ENCODE data around the gene NUDT14. TPM values are rescaled to one million over a fixed set of nuclear protein-coding genes. Genes with fewer than 3 reads are reported as not detected.

NUDT14 gene
- total RNA-seq, 2 experiments from 2014 or later: 25.3 to 27.9 TPM

- Mint-ChIP-seq H3K9me3 (ENCODE audit: insufficient read depth) (no peaks in the 10 kb centered on the region), H3K27ac (no peak overlapping the region), H3K27me3 (ENCODE audit: low read depth) (no peaks in the 10 kb centered on the region), H3K4me1 (ENCODE audit: low read depth) (no peaks in the 10 kb centered on the region), H3K4me3 (no peak overlapping the region), H3K36me3 (ENCODE audit: low read depth) (peaks cover 3% of the 10 kb centered on the region)
- ATAC-seq (no peak), DNase-seq (no peak)
- ChIA-PET POLR2A (no interaction called here), CTCF (no interaction called here)
Observed at GRCh38 chr14:105210266-105211025, 29.3 kb upstream of the NUDT14 start.

GRCh38 chr14:105209646-105210045 is 28.5 kb upstream of the NUDT14 start:
- H3K4me3 Mint-ChIP-seq: no peak overlapping the region
- H3K36me3 Mint-ChIP-seq (ENCODE audit: low read depth): no peaks in the 10 kb centered on the region
- ChIA-PET CTCF (no interaction called here), POLR2A (no interaction called here)
- H3K27me3 Mint-ChIP-seq (ENCODE audit: low read depth): no peaks in the 10 kb centered on the region
- H3K27ac Mint-ChIP-seq: no peak overlapping the region
- DNase-seq (no peak), ATAC-seq (no peak)
- H3K4me1 Mint-ChIP-seq (ENCODE audit: low read depth): peaks cover 2% of the 10 kb centered on the region
- H3K9me3 Mint-ChIP-seq (ENCODE audit: insufficient read depth): no peaks in the 10 kb centered on the region

DNA sequence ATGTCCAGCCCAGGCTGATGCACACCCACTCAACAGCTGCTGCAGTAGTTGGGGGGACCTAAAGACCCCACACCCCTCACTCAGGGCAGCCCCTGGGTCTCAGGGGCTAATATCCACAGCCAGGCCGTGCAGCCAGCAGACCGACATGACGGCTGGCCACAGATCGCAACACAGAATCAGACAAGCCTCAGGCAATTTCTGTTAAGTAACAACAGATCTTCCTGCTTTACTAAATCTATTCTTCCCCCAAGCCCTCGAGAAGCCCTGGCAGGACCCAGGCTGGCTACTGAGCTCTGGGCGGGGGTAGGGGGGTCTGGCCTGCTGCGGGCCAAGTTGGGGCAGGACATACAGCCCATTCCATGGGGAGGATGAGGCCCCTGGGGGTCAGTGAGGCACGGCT is 28.0 kb upstream of the NUDT14 start:
- ChIA-PET POLR2A (no interaction called here), CTCF (no interaction called here)
- Mint-ChIP-seq H3K4me1 (ENCODE audit: low read depth) (peaks cover 7% of the 10 kb centered on the region), H3K27me3 (ENCODE audit: low read depth) (no peaks in the 10 kb centered on the region), H3K4me3 (no peak overlapping the region), H3K27ac (no peak overlapping the region), H3K36me3 (ENCODE audit: low read depth) (no peaks in the 10 kb centered on the region), H3K9me3 (ENCODE audit: insufficient read depth) (no peaks in the 10 kb centered on the region)
- ATAC-seq (no peak), DNase-seq (no peak)

- Mint-ChIP-seq H3K27me3 (ENCODE audit: low read depth) (no peaks in the 10 kb centered on the region), H3K36me3 (ENCODE audit: low read depth) (no peaks in the 10 kb centered on the region), H3K27ac (no peak overlapping the region), H3K9me3 (ENCODE audit: insufficient read depth) (no peaks in the 10 kb centered on the region), H3K4me3 (no peak overlapping the region), H3K4me1 (ENCODE audit: low read depth) (peaks cover 8% of the 10 kb centered on the region)
- ChIA-PET CTCF (no interaction called here), POLR2A (no interaction called here)
- DNase-seq: no peak
- ATAC-seq: no peak
Observed at GRCh38 chr14:105208738-105209075, 27.6 kb upstream of the NUDT14 start.

DNA sequence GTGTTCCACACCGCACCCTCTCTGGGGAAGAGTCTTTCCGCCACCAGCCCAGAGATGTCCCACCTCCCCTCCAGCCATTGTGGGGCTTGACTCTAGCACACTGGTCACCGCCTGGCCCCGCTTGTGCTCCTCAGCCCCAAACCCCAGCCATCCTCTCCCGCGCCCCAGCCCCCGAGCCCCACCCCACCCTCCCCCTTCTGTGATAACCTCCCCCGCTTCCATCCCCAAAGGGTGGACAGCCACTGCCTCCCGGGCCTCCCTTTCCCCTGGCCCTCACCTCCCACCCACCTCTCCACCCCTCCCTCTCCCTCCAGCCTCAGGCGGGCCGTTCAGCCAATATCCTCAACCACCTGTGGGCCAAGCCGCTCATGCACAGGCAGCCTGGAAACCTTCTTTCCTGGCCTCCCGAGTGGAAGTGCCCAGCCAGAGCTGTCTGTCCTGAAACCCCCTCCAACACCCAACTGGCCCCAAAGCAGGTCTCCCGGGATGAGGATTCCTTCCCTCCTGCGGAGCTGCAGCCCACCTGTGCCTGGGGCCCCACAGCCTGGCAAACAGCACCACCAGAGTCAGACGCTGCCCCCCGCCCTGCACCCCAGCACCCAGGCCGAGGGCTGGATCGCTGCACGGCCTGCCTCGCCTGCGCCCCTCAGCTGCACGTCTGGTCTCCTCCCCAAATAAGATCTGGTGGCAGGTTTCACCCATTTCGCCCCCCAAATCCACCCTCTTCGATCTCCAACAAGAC is 27.1 kb upstream of the NUDT14 start:
- no peaks in the 10 kb centered on the region for H3K27me3 Mint-ChIP-seq (ENCODE audit: low read depth)
- ChIA-PET CTCF (no interaction called here), POLR2A (no interaction called here)
- ATAC-seq: no peak
- H3K27ac Mint-ChIP-seq: no peak overlapping the region
- no peaks in the 10 kb centered on the region for H3K36me3 Mint-ChIP-seq (ENCODE audit: low read depth)
- H3K4me1 Mint-ChIP-seq (ENCODE audit: low read depth): peaks cover 8% of the 10 kb centered on the region
- no peak overlapping the region for H3K4me3 Mint-ChIP-seq
- DNase-seq: no peak
- no peaks in the 10 kb centered on the region for H3K9me3 Mint-ChIP-seq (ENCODE audit: insufficient read depth)

DNA sequence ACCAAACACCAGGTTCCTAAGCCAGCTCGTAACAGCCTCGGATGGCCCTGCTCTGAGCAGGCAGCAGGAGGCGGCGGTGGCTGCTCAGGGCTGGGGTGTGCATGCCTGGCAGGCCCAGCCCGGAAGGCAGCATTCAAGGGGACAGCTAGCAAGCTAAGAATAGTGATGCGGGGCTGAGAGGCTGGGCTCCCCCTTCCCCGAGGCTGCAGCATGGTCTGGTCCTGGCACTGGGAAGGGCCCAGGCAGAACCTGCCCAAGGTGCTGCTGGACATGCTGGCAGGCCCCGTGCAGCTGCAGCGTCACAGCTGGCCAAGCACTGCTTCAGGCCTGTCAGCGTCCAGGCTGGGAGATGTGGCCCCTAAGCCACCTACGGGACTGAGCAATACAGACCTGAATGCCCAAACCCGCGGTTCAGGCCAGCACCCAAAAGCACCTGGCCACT is 26.4 kb upstream of the NUDT14 start:
- H3K4me3 Mint-ChIP-seq: no peak overlapping the region
- H3K27ac Mint-ChIP-seq: no peak overlapping the region
- ATAC-seq (no peak), DNase-seq (peak; percentile 24)
- ChIA-PET POLR2A (interaction anchor here (1.1 kb wide), 1 partner anchor 124 kb away, joined by 3 read pairs; no protein-coding TSS in a partner anchor), CTCF (interaction anchor here (1.4 kb wide), 1 partner anchor 144 kb away, joined by 4 read pairs; no protein-coding TSS in a partner anchor)
- H3K36me3 Mint-ChIP-seq (ENCODE audit: low read depth): no peaks in the 10 kb centered on the region
- no peaks in the 10 kb centered on the region for H3K27me3 Mint-ChIP-seq (ENCODE audit: low read depth)
- no peaks in the 10 kb centered on the region for H3K9me3 Mint-ChIP-seq (ENCODE audit: insufficient read depth)
- H3K4me1 Mint-ChIP-seq (ENCODE audit: low read depth): peaks cover 12% of the 10 kb centered on the region

GRCh38 chr14:105206873-105207272 is 25.8 kb upstream of the NUDT14 start:
- Mint-ChIP-seq H3K27ac (no peak overlapping the region), H3K4me3 (no peak overlapping the region), H3K27me3 (ENCODE audit: low read depth) (no peaks in the 10 kb centered on the region), H3K36me3 (ENCODE audit: low read depth) (no peaks in the 10 kb centered on the region), H3K4me1 (ENCODE audit: low read depth) (peaks cover 18% of the 10 kb centered on the region), H3K9me3 (ENCODE audit: insufficient read depth) (no peaks in the 10 kb centered on the region)
- DNase-seq (no peak), ATAC-seq (no peak)
- ChIA-PET CTCF (interaction anchor here (1.4 kb wide), 1 partner anchor 145 kb away, joined by 4 read pairs; no protein-coding TSS in a partner anchor), POLR2A (interaction anchor here (1.1 kb wide), 1 partner anchor 124 kb away, joined by 3 read pairs; no protein-coding TSS in a partner anchor)

DNA sequence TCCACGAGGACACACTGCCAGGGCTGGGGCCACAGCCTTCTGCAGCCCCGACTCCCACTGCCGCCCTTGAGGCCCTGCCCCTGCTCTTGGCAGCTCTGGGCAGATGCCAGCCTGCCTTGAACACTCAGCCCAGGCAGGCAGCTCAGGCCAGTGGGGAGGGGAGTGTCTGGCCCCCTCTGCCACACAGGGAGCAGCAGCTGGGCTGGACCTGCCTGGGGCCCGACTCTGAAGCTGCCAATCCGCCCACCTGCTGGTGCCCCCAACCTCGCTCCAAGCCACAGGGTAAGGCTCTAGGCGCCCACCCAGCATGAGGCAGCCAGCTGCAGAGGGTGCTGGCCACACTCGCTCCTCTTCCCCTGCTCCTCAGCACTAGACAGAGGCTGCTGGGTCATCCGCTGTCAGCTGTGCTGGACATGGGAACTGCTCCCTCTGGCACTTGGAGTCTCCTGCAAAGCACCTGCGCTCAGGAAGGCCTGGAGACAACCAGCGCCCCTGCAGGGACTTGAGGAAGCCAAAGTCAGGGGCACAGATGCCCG is 24.6 kb upstream of the NUDT14 start:
- CTCF ChIA-PET: no interaction called here
- Mint-ChIP-seq H3K36me3 (ENCODE audit: low read depth) (no peaks in the 10 kb centered on the region), H3K9me3 (ENCODE audit: insufficient read depth) (no peaks in the 10 kb centered on the region), H3K4me3 (no peak overlapping the region), H3K27me3 (ENCODE audit: low read depth) (no peaks in the 10 kb centered on the region), H3K27ac (no peak overlapping the region), H3K4me1 (ENCODE audit: low read depth) (peaks cover 29% of the 10 kb centered on the region)
- no peak for DNase-seq
- ATAC-seq: no peak
- POLR2A ChIA-PET: no interaction called here

- Mint-ChIP-seq H3K4me1 (ENCODE audit: low read depth) (peaks cover 31% of the 10 kb centered on the region), H3K36me3 (ENCODE audit: low read depth) (no peaks in the 10 kb centered on the region), H3K27me3 (ENCODE audit: low read depth) (no peaks in the 10 kb centered on the region), H3K9me3 (ENCODE audit: insufficient read depth) (no peaks in the 10 kb centered on the region), H3K27ac (no peak overlapping the region), H3K4me3 (no peak overlapping the region)
- ChIA-PET CTCF (interaction anchor here (1.0 kb wide), 1 partner anchor 10 kb away, joined by 3 read pairs; no protein-coding TSS in a partner anchor), POLR2A (no interaction called here)
- DNase-seq: no peak
- no peak for ATAC-seq
Observed at GRCh38 chr14:105204931-105205672, 24.0 kb upstream of the NUDT14 start.

GRCh38 chr14:105204206-105204930 is 23.3 kb upstream of the NUDT14 start:
- Mint-ChIP-seq H3K4me3 (no peak overlapping the region), H3K9me3 (ENCODE audit: insufficient read depth) (no peaks in the 10 kb centered on the region), H3K36me3 (ENCODE audit: low read depth) (no peaks in the 10 kb centered on the region), H3K27me3 (ENCODE audit: low read depth) (peaks cover 4% of the 10 kb centered on the region), H3K27ac (no peak overlapping the region), H3K4me1 (ENCODE audit: low read depth) (peaks cover 38% of the 10 kb centered on the region)
- ChIA-PET POLR2A (no interaction called here), CTCF (interaction anchor here (1.0 kb wide), 1 partner anchor 9 kb away, joined by 3 read pairs; no protein-coding TSS in a partner anchor)
- DNase-seq (no peak), ATAC-seq (no peak)

DNA sequence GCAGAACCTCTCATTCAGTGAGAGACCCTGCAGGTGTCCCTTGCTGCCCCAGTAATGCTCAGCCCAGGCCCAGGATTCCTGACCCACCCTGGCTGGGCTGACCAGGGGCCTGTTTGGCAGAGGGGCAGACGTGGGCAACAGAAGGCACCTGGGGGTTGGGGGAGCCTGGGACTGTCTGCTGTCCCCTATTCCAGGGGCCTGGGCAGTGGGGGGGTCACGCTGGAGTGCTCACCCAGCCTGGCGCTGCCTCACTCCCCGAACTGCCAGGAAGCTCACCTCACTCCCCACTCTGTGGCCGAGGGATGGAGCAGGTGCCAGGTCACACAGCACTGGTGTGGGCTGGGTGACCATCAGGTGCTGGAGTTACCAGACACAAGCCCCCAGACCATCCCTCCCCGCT is 22.6 kb upstream of the NUDT14 start:
- Mint-ChIP-seq H3K9me3 (ENCODE audit: insufficient read depth) (no peaks in the 10 kb centered on the region), H3K4me3 (no peak overlapping the region), H3K27me3 (ENCODE audit: low read depth) (peaks cover 10% of the 10 kb centered on the region), H3K4me1 (ENCODE audit: low read depth) (peaks cover 41% of the 10 kb centered on the region), H3K36me3 (ENCODE audit: low read depth) (no peaks in the 10 kb centered on the region), H3K27ac (no peak overlapping the region)
- ATAC-seq (no peak), DNase-seq (no peak)
- POLR2A ChIA-PET: no interaction called here
- CTCF ChIA-PET: interaction anchor here (0.6 to 1.4 kb wide), 5 partner anchors 9 to 1168 kb away, joined by 3 to 5 read pairs (median 3); no protein-coding TSS in a partner anchor
